HG03565 (cell line): Measurements from ENCODE around the gene FOXP3.

Experiments used
- ATAC-seq: cut with Tn5 transposase; IDR thresholded peaks from one replicate; pipeline ENCODE4 v1.9.1; 2021; ENCODE audit warnings: mild to moderate bottlenecking, moderate library complexity; ENCODE audit not compliant: unreplicated experiment

The FOXP3 gene

DNA sequence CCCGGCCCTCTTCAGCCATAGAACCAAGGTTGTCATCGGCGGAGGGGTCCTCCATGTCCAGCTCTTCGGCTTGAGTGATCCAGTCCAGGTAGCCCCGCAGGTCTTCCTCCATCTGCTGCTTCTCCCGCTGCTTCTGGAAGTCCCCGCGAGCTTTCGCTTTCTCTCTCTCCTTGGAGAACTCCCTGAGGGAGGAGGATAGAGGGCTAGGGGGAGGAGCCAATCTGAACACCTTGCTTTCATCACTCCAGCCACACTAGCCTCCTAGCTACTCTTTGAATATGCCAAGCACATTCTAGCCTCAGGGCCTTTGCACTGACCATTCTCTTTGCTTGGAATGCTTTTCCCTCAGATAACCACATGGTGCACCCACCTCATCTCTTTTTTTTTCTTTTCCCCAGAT lies 37.6 kb downstream of the FOXP3 start:
- no peak for ATAC-seq

GRCh38 chrX:49225858-49226257 lies 38.7 kb downstream of the FOXP3 start:
- no peak for ATAC-seq

GRCh38 chrX:49221868-49222267 lies 42.6 kb downstream of the FOXP3 start:
- no peak for ATAC-seq

DNA sequence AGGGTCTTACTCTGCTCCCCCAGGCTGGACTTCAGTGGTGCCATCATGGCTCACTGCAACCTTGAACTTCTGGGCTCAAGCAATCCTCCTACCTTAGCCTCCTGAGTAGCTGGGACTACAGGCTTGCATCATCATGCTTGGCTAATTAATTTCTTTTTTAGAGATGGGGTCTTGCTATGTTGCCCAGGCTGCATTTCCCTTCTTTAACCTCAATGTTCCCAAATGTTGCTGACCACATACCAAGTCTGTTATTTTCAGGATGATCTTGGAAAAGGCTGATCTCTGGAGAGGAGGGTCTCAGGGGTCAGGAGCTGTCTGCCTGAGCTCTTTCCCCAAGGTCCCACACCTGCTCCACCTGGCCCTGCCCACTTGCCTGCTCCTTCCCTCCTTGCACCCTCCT lies 44.4 kb downstream of the FOXP3 start:
- no peak for ATAC-seq

GRCh38 chrX:49214996-49215526 lies 49.4 kb downstream of the FOXP3 start:
- ATAC-seq: no peak

- no peak for ATAC-seq
Measured at GRCh38 chrX:49214416-49214815, 50.1 kb downstream of the FOXP3 start.

DNA sequence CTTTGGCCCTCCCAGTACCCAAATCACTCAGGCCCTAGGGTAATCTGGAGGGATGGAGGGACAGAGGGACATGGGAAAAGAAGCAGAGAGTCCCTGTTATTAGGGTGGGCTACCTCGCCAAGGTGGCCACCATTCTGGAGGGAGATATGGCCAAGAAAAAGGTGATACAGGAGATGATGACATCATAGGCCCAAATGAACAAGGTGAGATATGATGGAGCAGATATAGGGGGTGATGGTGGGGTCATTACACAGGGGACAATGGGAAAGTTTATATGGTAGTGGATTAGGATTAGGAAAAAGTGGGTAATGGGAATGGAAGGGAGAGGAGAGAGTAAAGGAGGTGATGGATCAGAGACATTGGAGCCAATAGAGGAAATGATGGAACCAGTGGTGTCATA lies 51.6 kb downstream of the FOXP3 start:
- ATAC-seq: no peak

DNA sequence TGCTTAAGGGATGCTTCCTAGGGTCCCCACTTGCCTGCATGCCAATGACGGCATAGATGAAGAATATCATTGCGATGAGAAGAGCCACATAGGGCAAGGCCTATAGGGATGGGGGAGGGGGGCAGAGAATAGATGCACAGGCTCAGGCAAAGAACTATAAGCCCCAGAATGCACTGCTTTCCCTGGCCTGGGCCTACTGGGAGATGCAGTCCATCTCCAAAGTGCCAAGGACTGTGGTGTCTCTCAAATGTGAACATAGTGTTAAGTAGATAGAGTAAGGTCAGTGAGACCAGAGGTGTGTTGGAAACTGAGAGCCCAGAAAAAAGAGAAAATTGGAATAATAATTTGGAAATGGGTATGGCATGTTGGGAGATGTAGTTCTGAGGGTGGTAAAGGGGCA lies 52.3 kb downstream of the FOXP3 start:
- ATAC-seq: no peak

- no peak for ATAC-seq
Measured at GRCh38 chrX:49211074-49211473, 53.4 kb downstream of the FOXP3 start.

DNA sequence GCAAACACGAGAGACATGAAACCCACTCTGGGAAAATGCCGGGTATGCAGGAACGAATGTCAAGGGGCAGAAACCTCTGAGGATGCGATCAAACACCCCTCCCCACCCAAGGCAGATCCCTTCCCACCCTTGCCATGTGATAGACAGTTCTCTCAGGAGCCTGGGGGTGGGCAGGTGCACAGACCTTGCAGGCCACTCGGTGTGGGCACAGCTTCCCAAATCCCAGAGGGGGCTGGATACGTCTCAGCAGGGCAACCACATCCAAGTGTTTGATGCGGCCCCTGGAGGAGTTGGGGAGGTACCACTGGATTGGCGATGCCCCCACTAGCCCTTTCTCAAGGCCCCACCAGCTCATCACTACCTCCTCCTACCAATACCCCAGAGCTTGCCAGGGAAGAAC lies 54.1 kb downstream of the FOXP3 start:
- ATAC-seq: no peak

DNA sequence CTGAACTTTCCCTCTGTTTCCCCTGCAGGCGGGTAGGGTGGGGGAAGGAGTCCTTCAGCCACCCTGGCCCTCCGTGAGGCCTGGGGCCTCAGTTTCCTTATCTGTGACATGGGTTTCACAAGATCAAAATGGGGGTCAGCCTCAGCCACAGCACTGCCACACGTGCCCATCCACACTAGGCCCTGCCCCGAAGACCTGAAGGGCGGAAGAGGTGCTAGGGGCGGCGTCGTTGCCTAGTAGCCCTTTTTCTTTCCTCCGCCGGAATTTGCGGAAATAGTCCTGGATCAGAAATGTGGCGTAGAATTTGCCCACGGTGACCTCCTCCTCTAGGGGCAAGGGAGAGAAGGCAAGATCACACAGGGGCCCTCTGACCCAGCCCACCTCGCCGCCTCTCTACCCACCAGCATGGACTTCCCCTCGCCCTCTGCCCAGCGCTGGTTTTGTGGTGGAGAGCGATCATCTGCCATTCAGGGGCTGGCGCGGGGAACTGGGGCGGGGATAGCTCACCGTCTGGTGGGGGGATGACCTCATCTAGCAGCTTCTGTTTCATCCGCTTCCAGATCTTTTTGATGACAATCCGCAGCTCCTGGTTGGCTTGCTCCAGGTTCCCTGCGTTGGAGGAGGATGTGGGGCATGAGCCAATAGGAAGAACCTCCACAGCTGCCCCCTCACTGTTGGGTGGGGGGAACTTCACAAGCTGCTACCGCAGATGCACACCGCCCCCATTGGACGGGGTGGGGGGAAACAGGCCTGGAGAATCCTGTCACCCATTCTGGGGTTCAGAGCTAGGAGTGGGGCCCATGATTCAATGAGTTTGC lies 54.9 kb downstream of the FOXP3 start:
- ATAC-seq: no peak

DNA sequence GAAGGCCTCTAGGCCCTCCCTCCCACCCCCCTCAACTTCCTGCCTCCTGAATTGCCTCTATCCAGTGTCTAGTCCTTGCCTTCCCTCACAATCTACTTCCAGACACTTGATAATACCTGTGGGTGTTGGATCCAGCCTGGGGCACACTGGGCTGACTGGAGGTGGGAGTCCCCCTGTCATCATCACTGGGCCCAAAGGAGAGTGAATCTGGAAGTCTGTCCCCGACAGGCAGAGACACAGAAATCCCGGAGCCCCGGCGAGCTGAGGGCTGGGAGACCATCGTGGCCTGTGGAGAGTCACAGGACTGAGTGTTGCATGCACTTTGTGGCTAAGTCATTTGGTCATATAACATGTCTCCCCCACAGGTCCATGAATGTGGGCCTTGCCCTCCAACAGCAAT lies 56.1 kb downstream of the FOXP3 start:
- no peak for ATAC-seq

DNA sequence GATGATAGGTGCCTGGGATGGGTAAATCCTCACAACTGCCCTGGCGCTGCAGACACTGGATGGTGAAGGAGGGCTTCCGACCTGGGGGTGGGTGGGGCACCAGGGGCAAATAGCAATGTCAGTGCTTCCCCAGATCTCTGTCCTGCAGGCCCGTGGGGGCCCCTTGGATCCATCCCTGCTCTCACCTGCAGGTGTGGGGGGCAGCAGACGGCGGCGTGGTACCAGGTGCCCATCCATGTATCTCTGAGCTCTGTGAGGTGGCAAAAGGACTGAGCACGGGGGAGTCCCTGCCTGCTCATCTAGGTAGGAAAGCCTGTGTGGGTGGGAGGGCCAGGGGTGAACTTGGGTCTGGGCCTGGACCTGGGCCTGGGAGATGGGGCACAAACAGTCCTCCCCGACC lies 58.0 kb downstream of the FOXP3 start:
- ATAC-seq: no peak

GRCh38 chrX:49205443-49205842 lies 59.1 kb downstream of the FOXP3 start:
- no peak for ATAC-seq

- no peak for ATAC-seq
Measured at GRCh38 chrX:49204709-49205108, 59.8 kb downstream of the FOXP3 start.

DNA sequence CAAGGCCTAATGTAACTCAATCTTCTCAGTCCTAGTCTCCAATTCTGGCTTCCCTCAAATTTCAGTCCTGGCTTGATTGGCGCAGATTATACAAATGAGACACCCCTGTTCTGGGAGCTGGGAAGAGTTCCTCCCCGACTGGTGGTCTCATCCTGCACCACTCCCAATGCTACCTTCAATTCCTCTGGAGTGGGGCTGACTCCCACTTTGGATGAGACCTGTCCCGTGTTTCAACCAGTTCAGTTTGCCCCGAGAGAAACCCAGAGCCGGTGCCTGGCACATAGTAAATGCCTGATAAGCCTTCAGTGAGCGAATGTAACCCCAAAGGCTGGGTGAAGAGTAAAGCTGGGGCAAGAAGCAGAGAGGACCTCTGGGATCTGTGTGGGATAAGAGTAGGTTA lies 60.5 kb downstream of the FOXP3 start:
- no peak for ATAC-seq

GRCh38 chrX:49203536-49203935 lies 61.0 kb downstream of the FOXP3 start:
- no peak for ATAC-seq

DNA sequence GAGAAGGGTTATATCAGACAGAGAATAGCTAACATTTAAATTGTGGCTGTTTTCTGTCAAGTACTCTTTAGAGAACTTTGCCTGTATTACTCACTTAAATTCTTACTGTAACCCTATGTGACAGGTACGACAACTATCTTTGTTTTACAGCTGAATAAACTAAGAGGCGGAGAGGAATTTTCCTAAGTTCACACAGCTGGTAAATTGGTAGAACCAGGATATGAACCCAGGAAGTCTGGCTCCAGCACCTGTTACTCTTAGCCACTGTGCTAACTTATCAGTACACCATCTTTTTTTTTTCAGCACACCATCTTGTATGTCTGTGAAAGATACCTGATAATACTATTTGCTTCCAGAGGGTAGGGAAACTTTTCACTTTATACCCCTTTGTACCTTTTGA lies 62.5 kb downstream of the FOXP3 start:
- ATAC-seq: no peak
